VCaP (cell line): Measurements from ENCODE around the gene DCBLD2.
A peak's percentile ranks its signal among the peaks of the same experiment; 100 is the strongest.

ENCODE experiments used
- H3K27ac ChIP-seq: fragments of 450-650 bp; 2 replicates; pipeline ENCODE4 v1.5.1; 2017
- CTCF ChIP-seq: fragments of 450-650 bp; conservative IDR thresholded peaks from 2 replicates; pipeline ENCODE4 v1.5.1; 2017; ENCODE audit warnings: mild to moderate bottlenecking, moderate library complexity

DCBLD2 gene

GRCh38 chr3:98901119-98901391 is 440 bp downstream of the DCBLD2 start:
- H3K27ac ChIP-seq, result peak overlapping the region; percentile 83
- no peak for TF ChIP-seq CTCF

- H3K27ac ChIP-seq, result peak overlapping the region; percentile 83
- no peak for TF ChIP-seq CTCF
Measured at GRCh38 chr3:98900265-98901118, 1.0 kb downstream of the DCBLD2 start.

GRCh38 chr3:98897701-98898100 is 3.8 kb downstream of the DCBLD2 start:
- H3K27ac ChIP-seq, result no peak overlapping the region
- no peak for TF ChIP-seq CTCF

GRCh38 chr3:98894791-98895576 is 6.5 kb downstream of the DCBLD2 start:
- no peak for TF ChIP-seq CTCF
- H3K27ac ChIP-seq, result no peak overlapping the region

GRCh38 chr3:98893740-98894139 is 7.8 kb downstream of the DCBLD2 start:
- no peak overlapping the region for H3K27ac ChIP-seq
- TF ChIP-seq CTCF, result no peak

- no peak overlapping the region for H3K27ac ChIP-seq
- no peak for TF ChIP-seq CTCF
Measured at GRCh38 chr3:98892263-98892662, 9.2 kb downstream of the DCBLD2 start.

GRCh38 chr3:98890965-98891910 is 10.3 kb downstream of the DCBLD2 start:
- TF ChIP-seq CTCF, result no peak
- no peak overlapping the region for H3K27ac ChIP-seq
